Measurements from ENCODE around the gene ING3. TPM values are rescaled to one million over a fixed set of nuclear protein-coding genes. Genes with fewer than 3 reads are reported as not detected.
A peak's percentile ranks its signal among the peaks of the same experiment; 100 is the strongest.

Gene ING3
- total and polyA plus RNA-seq, 2 donors (not counting 3 experiments of a cell fraction or from before 2014, with no cell fraction given), result 8.7 to 19.6 TPM

- TF ChIP-seq GATA2 (IDR thresholded peaks at IDR 0.05; ENCODE audit: insufficient read depth, insufficient read length, low read depth, low read length), result no peak
- TF ChIP-seq POLR2AphosphoS5 (IDR thresholded peaks at IDR 0.05; ENCODE audit: insufficient read depth, low read depth, low read length), result no peak
- no peak for TF ChIP-seq EZH2 (IDR thresholded peaks at IDR 0.05; ENCODE audit: borderline replicate concordance, low read depth, low read length, severe bottlenecking)
- no peak for TF ChIP-seq MYC (IDR thresholded peaks at IDR 0.05; ENCODE audit: low read depth, low read length)
- TF ChIP-seq CTCF (IDR thresholded peaks at IDR 0.05; ENCODE audit: extremely low read depth in 1 of 2, insufficient read depth in 1 of 2, low read depth in 1 of 2, low read length in 2 of 2), result no peak
- no peak for TF ChIP-seq POLR2A (IDR thresholded peaks at IDR 0.05; ENCODE audit: low read depth, low read length)
- TF ChIP-seq JUN (IDR thresholded peaks at IDR 0.05; ENCODE audit: borderline replicate concordance, insufficient read depth, insufficient read length, low read depth), result no peak
- TF ChIP-seq FOS (IDR thresholded peaks at IDR 0.05; ENCODE audit: borderline replicate concordance, insufficient read depth, low read length), result no peak
- no peak for TF ChIP-seq MAX (IDR thresholded peaks at IDR 0.05; ENCODE audit: insufficient read depth, insufficient read length)
- CTCF ChIA-PET, result interaction anchor here (0.8 to 2.4 kb wide), 12 partner anchors 9 to 1043 kb away, joined by 3 to 9 read pairs (median 4); no protein-coding TSS in a partner anchor
- dilution Hi-C loops (cut with MboI; ENCODE audit: extremely low pct_ligation_motif_present, low sequenced_read_pairs), result no loop called here
- intact Hi-C loops (cut with micrococcal nuclease), result loop anchor here (1.0 to 10.0 kb wide), 4 partner anchors 21 to 593 kb away; no protein-coding TSS in a partner anchor
- Histone ChIP-seq H3K9me1 (replicated peaks; ENCODE audit: control insufficient read depth, extremely low read depth, insufficient read depth, low read length) (no peaks in the 10 kb centered on the region), H3K9me3 (replicated peaks; ENCODE audit: control insufficient read depth, insufficient read depth, low read length) (no peaks in the 10 kb centered on the region), H3K36me3 (ENCODE audit: control insufficient read depth in 2 of 2, extremely low read depth in 1 of 2, insufficient read depth in 2 of 2, low read length in 2 of 2) (peaks cover 0 to 2% of the 10 kb centered on the region in 2 experiments), H2AFZ (ENCODE audit: low read depth, low read length) (peak overlapping the region; percentile 58), H3K4me1 (ENCODE audit: control insufficient read depth, extremely low read depth, insufficient read depth, low read length) (peaks cover 18% of the 10 kb centered on the region), H3K27ac (ENCODE audit: insufficient read depth, low read depth, low read length) (peak overlapping the region; percentile 96), H3K9ac (replicated peaks; ENCODE audit: extremely low read depth, insufficient read depth, low read length) (peak overlapping the region; percentile 99), H4K20me1 (replicated peaks; ENCODE audit: control insufficient read depth, extremely low read depth, insufficient read depth, low read length) (no peaks in the 10 kb centered on the region), H3K4me3 (replicated peaks in 1 of 3; ENCODE audit: insufficient read depth in 1 of 3, low read depth in 1 of 3, low read length in 3 of 3) (peak overlapping the region; percentile 54 to 96 (median 85)), H3K27me3 (ENCODE audit: control insufficient read depth in 2 of 2, insufficient read depth in 2 of 2, low read length in 2 of 2) (no peaks in the 10 kb centered on the region), H3K79me2 (ENCODE audit: control insufficient read depth, insufficient read depth, low read length) (peaks cover 14% of the 10 kb centered on the region), H3K4me2 (ENCODE audit: insufficient read depth, low read length) (peak overlapping the region; percentile 95)
- BruUV-seq (replicated peaks), result TSS peak; percentile 60
- DNase-seq (ENCODE audit: low read depth, low spot score) (no peak), FAIRE-seq (no peak)
- POLR2A ChIA-PET, result no interaction called here
These were observed 727 bp downstream of the ING3 start for GRCh38 chr7:120951309-120951699.
